Esophagus (tissue), 2 donors: ENCODE measurements around the gene OXNAD1. TPM values are rescaled to one million over a fixed set of nuclear protein-coding genes. Genes with fewer than 3 reads are reported as not detected.
"Not testable (repeated sequence)": the region's sequence is repeated elsewhere in the genome, so short reads cannot be mapped to it uniquely, and the experiment has no call there.

Experiments used
- H3K27ac ChIP-seq, 2 donors: one replicate each; pipeline ENCODE4 v1.5.1; 2013; ENCODE audit warnings: low read depth in 2 of 2, mild to moderate bottlenecking in 2 of 2, inconsistent platforms in 1 of 2, low read length in 1 of 2, moderate library complexity in 1 of 2
- H3K27me3 ChIP-seq, 2 donors: one replicate each; pipeline ENCODE4 v1.6.1; 2013; ENCODE audit warnings: low read length in 2 of 2, control low read depth in 1 of 2, mild to moderate bottlenecking in 1 of 2; ENCODE audit not compliant: insufficient read depth in 2 of 2, control insufficient read depth in 1 of 2
- H3K36me3 ChIP-seq, 2 donors: one replicate each; pipeline ENCODE4 v1.6.1; 2013; ENCODE audit warnings: low read length in 1 of 2; ENCODE audit not compliant: control insufficient read depth in 2 of 2, insufficient read depth in 2 of 2
- H3K4me1 ChIP-seq, 2 donors: one replicate each; pipeline ENCODE4 v1.6.1; 2013; ENCODE audit warnings: low read length in 1 of 2; ENCODE audit not compliant: control insufficient read depth in 2 of 2, insufficient read depth in 2 of 2
- H3K4me3 ChIP-seq, 2 donors: one replicate each; pipeline ENCODE4 v1.5.1; 2013; ENCODE audit warnings: low read length in 2 of 2, mild to moderate bottlenecking in 2 of 2, low read depth in 1 of 2, moderate library complexity in 1 of 2
- H3K9me3 ChIP-seq, 2 donors: one replicate each; pipeline ENCODE4 v1.6.1; 2013; ENCODE audit warnings: mild to moderate bottlenecking in 2 of 2, low read depth in 1 of 2, low read length in 1 of 2, moderate library complexity in 1 of 2; ENCODE audit not compliant: control insufficient read depth in 2 of 2, insufficient read depth in 1 of 2
- WGBS, 2 donors: extraction: QIAGEN DNeasy Blood & Tissue Kit; methylation state at CpG; one replicate each; pipeline ENCODE4 v1.1.7; 2013; 5-methylcytosine and 5-hydroxymethylcytosine counted together
- polyA plus RNA-seq, 2 donors: library from polyadenylated mRNA; stranded (reverse); fragments of 200-250 nt; gene quantifications; one replicate each; pipeline ENCODE4 v1.2.3, GENCODE V29; 2013
- donor health status: healthy with polysubstance abuse.
- donor health status: Bipolar disorder and iron deficiency.

The OXNAD1 gene
- polyA plus RNA-seq, 2 donors = 4.9 to 6.6 TPM

GRCh38 chr3:16307832-16308531 lies 43.0 kb downstream of the OXNAD1 start:
- 86 to 88% methylated on average over 5 of the region's 5 CpGs for whole genome bisulfite sequencing, 2 donors
- H3K36me3 ChIP-seq = peaks cover 6 to 12% of the 10 kb centered on the region in 2 donors
- H3K9me3 ChIP-seq = no peaks in the 10 kb centered on the region
- H3K4me3 ChIP-seq = no peak overlapping the region
- no peaks in the 10 kb centered on the region for H3K27me3 ChIP-seq
- H3K4me1 ChIP-seq = peaks cover 0 to 7% of the 10 kb centered on the region in 2 donors
- no peak overlapping the region for H3K27ac ChIP-seq

- H3K27me3 ChIP-seq = no peaks in the 10 kb centered on the region
- H3K9me3 ChIP-seq = no peaks in the 10 kb centered on the region
- peaks cover 0 to 7% of the 10 kb centered on the region in 2 donors for H3K4me1 ChIP-seq
- 92 to 98% methylated on average over 1 of the region's 1 CpG for WGBS, 2 donors
- H3K4me3 ChIP-seq = no peak overlapping the region
- H3K36me3 ChIP-seq = peaks cover 7 to 12% of the 10 kb centered on the region in 2 donors
- no peak overlapping the region for H3K27ac ChIP-seq
Measured at GRCh38 chr3:16308727-16309126, 43.7 kb downstream of the OXNAD1 start.

DNA sequence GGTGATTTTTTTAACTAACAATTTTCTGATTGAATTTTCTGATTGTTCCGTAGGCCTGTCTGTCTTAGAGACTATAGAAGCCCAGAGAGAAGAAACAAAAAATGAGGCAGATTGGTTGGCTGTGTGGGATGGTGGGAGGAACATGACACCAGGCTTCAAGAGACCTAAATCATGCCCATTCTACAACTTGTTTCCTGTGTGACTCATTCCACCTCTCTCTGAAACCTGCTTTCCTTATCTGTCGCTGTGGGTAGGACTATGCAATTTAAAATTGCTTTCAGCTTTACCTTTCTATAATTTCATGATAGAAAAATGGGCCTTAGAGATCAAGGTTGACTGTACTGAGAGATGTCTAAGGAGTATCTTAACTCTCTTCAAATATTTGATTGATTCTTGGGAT lies 44.5 kb downstream of the OXNAD1 start:
- Histone ChIP-seq H3K9me3 (no peaks in the 10 kb centered on the region), H3K4me3 (no peak overlapping the region), H3K27me3 (no peaks in the 10 kb centered on the region), H3K36me3 (peaks cover 9 to 12% of the 10 kb centered on the region in 2 donors), H3K27ac (no peak overlapping the region), H3K4me1 (peaks cover 0 to 7% of the 10 kb centered on the region in 2 donors)
- WGBS, 2 donors = 32 to 65% methylated on average over 2 of the region's 2 CpGs

DNA sequence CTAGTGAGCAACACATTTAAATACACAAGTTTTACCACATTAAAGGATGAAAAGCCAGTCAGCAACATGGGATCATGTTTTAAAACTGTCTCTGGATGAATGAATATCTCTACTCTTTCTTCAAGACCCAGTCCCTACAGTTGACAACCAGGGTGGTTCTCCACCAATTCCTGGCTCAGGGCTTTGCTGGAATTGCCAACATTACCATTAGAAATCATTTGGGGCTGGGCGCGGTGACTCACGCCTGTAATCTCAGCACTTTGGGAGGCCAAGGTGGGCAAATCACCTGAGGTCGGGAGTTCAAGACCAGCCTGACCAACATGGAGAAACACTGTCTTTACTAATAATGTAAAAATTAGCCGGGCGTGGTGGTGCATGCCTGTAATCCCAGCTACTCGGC lies 45.5 kb downstream of the OXNAD1 start:
- WGBS, 2 donors = 90 to 93% methylated on average over 7 of the region's 7 CpGs

DNA sequence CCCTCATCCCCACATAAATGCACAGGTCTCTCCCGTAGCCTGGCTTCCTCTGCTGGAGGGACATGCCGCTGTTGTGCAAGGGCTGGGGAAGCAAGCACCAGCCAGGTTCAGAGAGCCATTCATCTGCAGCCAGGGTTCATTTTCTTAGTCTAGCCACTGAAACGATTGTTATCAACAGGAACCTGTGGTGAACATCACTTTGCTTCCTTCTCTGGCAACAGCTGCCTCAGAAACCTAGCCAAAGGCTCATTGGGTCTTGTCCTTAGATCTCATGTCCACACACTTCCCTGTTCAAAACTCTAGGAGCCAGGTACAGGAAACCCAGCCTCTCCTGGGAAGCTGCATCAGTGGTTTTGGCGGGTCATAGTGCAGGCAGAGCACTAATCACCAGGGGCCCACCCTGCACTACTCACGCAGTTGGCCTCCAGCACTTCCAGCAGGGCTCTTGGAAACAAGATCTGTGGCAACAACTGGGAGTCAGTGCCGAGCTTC lies 47.0 kb downstream of the OXNAD1 start:
- H3K27me3 ChIP-seq = no peaks in the 10 kb centered on the region
- H3K4me1 ChIP-seq = peaks cover 0 to 7% of the 10 kb centered on the region in 2 donors
- H3K36me3 ChIP-seq = peaks cover 3 to 9% of the 10 kb centered on the region in 2 donors
- 49 to 50% methylated on average over 6 of the region's 6 CpGs for WGBS, 2 donors
- H3K27ac ChIP-seq = peak overlapping the region; percentile 20 to 61
- H3K4me3 ChIP-seq = no peak overlapping the region
- no peaks in the 10 kb centered on the region for H3K9me3 ChIP-seq

More for the DNA sequence above, 45.5 kb downstream of the OXNAD1 start:
- H3K4me3 ChIP-seq, H3K27ac ChIP-seq, H3K27me3 ChIP-seq, H3K9me3 ChIP-seq, H3K36me3 ChIP-seq, H3K4me1 ChIP-seq: not testable (repeated sequence)

- Histone ChIP-seq H3K9me3 (no peaks in the 10 kb centered on the region), H3K27ac (no peak overlapping the region), H3K4me3 (no peak overlapping the region), H3K36me3 (peaks cover 3 to 9% of the 10 kb centered on the region in 2 donors), H3K27me3 (no peaks in the 10 kb centered on the region), H3K4me1 (peaks cover 0 to 7% of the 10 kb centered on the region in 2 donors)
- 76 to 85% methylated on average over 5 of the region's 5 CpGs for WGBS, 2 donors
Measured at GRCh38 chr3:16313886-16314645, 49.1 kb downstream of the OXNAD1 start.

GRCh38 chr3:16315623-16316022 lies 50.6 kb downstream of the OXNAD1 start:
- no peak overlapping the region for H3K27ac ChIP-seq
- no peaks in the 10 kb centered on the region for H3K9me3 ChIP-seq
- H3K27me3 ChIP-seq = no peaks in the 10 kb centered on the region
- 82% methylated on average over 7 of the region's 7 CpGs for WGBS, 2 donors
- H3K4me1 ChIP-seq = peaks cover 0 to 7% of the 10 kb centered on the region in 2 donors
- no peak overlapping the region for H3K4me3 ChIP-seq
- H3K36me3 ChIP-seq = peaks cover 3 to 11% of the 10 kb centered on the region in 2 donors

DNA sequence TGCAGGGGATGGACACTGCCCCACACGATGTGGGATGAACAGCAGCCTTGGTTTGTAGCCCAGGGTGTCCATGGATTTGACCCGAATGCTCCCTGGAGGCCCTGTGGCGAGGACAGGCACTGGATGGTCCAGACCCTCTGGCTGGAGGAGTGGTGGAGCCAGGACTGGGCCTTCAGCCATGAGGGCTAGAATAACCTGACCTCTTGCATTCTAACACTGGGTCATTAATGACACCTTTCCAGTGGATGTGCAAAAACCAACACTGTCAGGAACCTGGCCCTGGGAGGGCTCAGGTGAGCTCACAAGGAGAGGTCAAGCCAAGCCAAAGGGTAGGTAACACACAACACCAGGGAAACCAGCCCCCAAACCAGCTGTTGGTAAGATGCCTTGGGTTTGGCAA lies 51.4 kb downstream of the OXNAD1 start:
- H3K27ac ChIP-seq = no peak overlapping the region
- WGBS, 2 donors = 90 to 92% methylated on average over 3 of the region's 3 CpGs
- no peaks in the 10 kb centered on the region for H3K9me3 ChIP-seq
- peaks cover 0 to 7% of the 10 kb centered on the region in 2 donors for H3K4me1 ChIP-seq
- H3K4me3 ChIP-seq = no peak overlapping the region
- peaks cover 3 to 15% of the 10 kb centered on the region in 2 donors for H3K36me3 ChIP-seq
- H3K27me3 ChIP-seq = no peaks in the 10 kb centered on the region

- Histone ChIP-seq H3K4me3 (no peak overlapping the region), H3K27me3 (no peaks in the 10 kb centered on the region), H3K9me3 (no peaks in the 10 kb centered on the region), H3K36me3 (peaks cover 3 to 13% of the 10 kb centered on the region in 2 donors), H3K27ac (no peak overlapping the region), H3K4me1 (peaks cover 0 to 7% of the 10 kb centered on the region in 2 donors)
- 91 to 92% methylated on average over 5 of the region's 5 CpGs for WGBS, 2 donors
Measured at GRCh38 chr3:16316847-16317560, 52.0 kb downstream of the OXNAD1 start.
